Astrocyte (in vitro differentiated cells and primary cell): ENCODE data around the gene CMSS1. TPM values are rescaled to one million over a fixed set of nuclear protein-coding genes. Genes with fewer than 3 reads are reported as not detected.

Source experiments
- DNase-seq: peaks from one replicate; pipeline ENCODE4 v3.0.0-alpha.2; 2010; ENCODE audit warnings: low read depth
- FAIRE-seq: peaks from 2 replicates; lab custom pipeline; 2011; peaks lifted over from hg19 to GRCh38; lab: Jason Lieb, UNC
- H2AFZ ChIP-seq: 2 replicates; pipeline ENCODE4 v1.6.0; 2012; ENCODE audit warnings: low read depth, low read length, inconsistent platforms
- H3K27ac ChIP-seq: 2 replicates; pipeline ENCODE4 v1.5.1; 2011; ENCODE audit warnings: low read depth, low read length, inconsistent platforms
- H3K27me3 ChIP-seq: 2 replicates; pipeline ENCODE4 v1.6.0; 2011; ENCODE audit warnings: low read length, inconsistent platforms; ENCODE audit not compliant: insufficient read depth
- H3K36me3 ChIP-seq: 2 replicates; pipeline ENCODE4 v1.5.1; 2011; ENCODE audit warnings: low read length, inconsistent platforms; ENCODE audit not compliant: insufficient read depth
- H3K4me1 ChIP-seq: 2 replicates; pipeline ENCODE4 v1.5.1; 2011; ENCODE audit warnings: low read length, inconsistent platforms; ENCODE audit not compliant: insufficient read depth
- H3K4me2 ChIP-seq: 2 replicates; pipeline ENCODE4 v1.6.0; 2012; ENCODE audit warnings: low read length, inconsistent platforms
- H3K4me3 ChIP-seq: 2 replicates; pipeline ENCODE4 v1.5.1; 2011; ENCODE audit warnings: low read depth, mild to moderate bottlenecking, low read length, inconsistent platforms; ENCODE audit not compliant: insufficient read depth
- H3K79me2 ChIP-seq: 2 replicates; pipeline ENCODE4 v1.6.0; 2012; ENCODE audit warnings: mild to moderate bottlenecking, low read length, inconsistent platforms; ENCODE audit not compliant: insufficient read depth
- H3K9ac ChIP-seq: 2 replicates; pipeline ENCODE4 v1.6.0; 2012; ENCODE audit warnings: mild to moderate bottlenecking, low read length, inconsistent platforms
- H3K9me3 ChIP-seq: 2 replicates; pipeline ENCODE4 v1.5.1; 2012; ENCODE audit warnings: low read depth, mild to moderate bottlenecking, low read length, inconsistent platforms; ENCODE audit not compliant: insufficient read depth
- H4K20me1 ChIP-seq: 2 replicates; pipeline ENCODE4 v1.6.0; 2012; ENCODE audit warnings: low read length, inconsistent platforms; ENCODE audit not compliant: insufficient read depth
- H3K27ac Mint-ChIP-seq: one replicate; pipeline ENCODE4 v1.8.0; 2021; ENCODE audit warnings: mild to moderate bottlenecking, mixed read lengths; ENCODE audit not compliant: unreplicated experiment
- H3K27me3 Mint-ChIP-seq: one replicate; pipeline ENCODE4 v1.8.0; 2021; ENCODE audit warnings: low read depth, mixed read lengths; ENCODE audit not compliant: unreplicated experiment
- H3K36me3 Mint-ChIP-seq: one replicate; pipeline ENCODE4 v1.8.0; 2021; ENCODE audit warnings: low read depth, mixed read lengths; ENCODE audit not compliant: unreplicated experiment
- H3K4me1 Mint-ChIP-seq: one replicate; pipeline ENCODE4 v1.8.0; 2021; ENCODE audit warnings: low read depth, mixed read lengths; ENCODE audit not compliant: unreplicated experiment
- H3K4me3 Mint-ChIP-seq: one replicate; pipeline ENCODE4 v1.8.0; 2021; ENCODE audit warnings: mild to moderate bottlenecking, moderate library complexity, mixed read lengths; ENCODE audit not compliant: unreplicated experiment
- H3K9me3 Mint-ChIP-seq: one replicate; pipeline ENCODE4 v1.8.0; 2021; ENCODE audit warnings: mild to moderate bottlenecking, mixed read lengths; ENCODE audit not compliant: unreplicated experiment
- EZH2 ChIP-seq: IDR thresholded peaks from 2 replicates; pipeline ENCODE4 v1.6.1; 2012; ENCODE audit warnings: mild to moderate bottlenecking, low read length, inconsistent platforms; ENCODE audit not compliant: insufficient read depth
- total RNA-seq: library from RNA; stranded (reverse); gene quantifications from 2 replicates; pipeline ENCODE4 v1.2.1, GENCODE V29; 2021
- TF ChIP-seq, protein P1 (sequence below): IDR thresholded peaks from 2 replicates; pipeline ENCODE4 v1.5.1; 2011; ENCODE audit warnings: low read depth, mild to moderate bottlenecking, inconsistent platforms, low read length, moderate library complexity; ENCODE audit not compliant: insufficient read depth

The CMSS1 gene
- total RNA-seq, 1 donor from 2014 or later = 12.5 TPM

DNA sequence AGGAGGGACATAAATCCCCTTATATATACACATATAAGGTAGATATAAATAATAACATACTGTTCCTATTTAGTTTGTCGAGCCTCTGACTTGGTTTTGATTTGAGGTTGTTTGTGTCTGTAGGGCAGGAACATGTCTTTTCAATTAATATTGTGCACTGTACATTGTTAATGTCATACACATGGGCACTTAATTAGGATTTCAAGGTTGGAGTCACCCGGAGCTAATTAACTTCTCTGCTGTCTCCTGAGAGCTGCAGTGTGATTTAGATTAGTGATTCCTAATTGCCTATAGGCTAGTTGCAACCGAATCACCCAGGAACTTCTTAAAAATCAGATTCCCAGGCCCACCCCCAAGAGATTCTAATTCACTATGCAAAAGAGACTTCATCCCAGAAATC is 347.1 kb downstream of the CMSS1 start:
- H3K4me3 Mint-ChIP-seq = no peak overlapping the region
- Histone ChIP-seq H3K27ac (no peak overlapping the region), H4K20me1 (no peaks in the 10 kb centered on the region), H3K36me3 (no peaks in the 10 kb centered on the region), H3K9me3 (no peaks in the 10 kb centered on the region), H3K9ac (no peak overlapping the region), H3K4me2 (no peak overlapping the region), H2AFZ (no peak overlapping the region), H3K27me3 (no peaks in the 10 kb centered on the region), H3K4me1 (peaks cover 6% of the 10 kb centered on the region), H3K79me2 (no peaks in the 10 kb centered on the region), H3K4me3 (no peak overlapping the region)
- H3K36me3 Mint-ChIP-seq = no peaks in the 10 kb centered on the region
- no peak overlapping the region for H3K27ac Mint-ChIP-seq
- H3K4me1 Mint-ChIP-seq = peaks cover 5% of the 10 kb centered on the region
- TF ChIP-seq EZH2 = no peak
- TF ChIP-seq, protein P1, sequence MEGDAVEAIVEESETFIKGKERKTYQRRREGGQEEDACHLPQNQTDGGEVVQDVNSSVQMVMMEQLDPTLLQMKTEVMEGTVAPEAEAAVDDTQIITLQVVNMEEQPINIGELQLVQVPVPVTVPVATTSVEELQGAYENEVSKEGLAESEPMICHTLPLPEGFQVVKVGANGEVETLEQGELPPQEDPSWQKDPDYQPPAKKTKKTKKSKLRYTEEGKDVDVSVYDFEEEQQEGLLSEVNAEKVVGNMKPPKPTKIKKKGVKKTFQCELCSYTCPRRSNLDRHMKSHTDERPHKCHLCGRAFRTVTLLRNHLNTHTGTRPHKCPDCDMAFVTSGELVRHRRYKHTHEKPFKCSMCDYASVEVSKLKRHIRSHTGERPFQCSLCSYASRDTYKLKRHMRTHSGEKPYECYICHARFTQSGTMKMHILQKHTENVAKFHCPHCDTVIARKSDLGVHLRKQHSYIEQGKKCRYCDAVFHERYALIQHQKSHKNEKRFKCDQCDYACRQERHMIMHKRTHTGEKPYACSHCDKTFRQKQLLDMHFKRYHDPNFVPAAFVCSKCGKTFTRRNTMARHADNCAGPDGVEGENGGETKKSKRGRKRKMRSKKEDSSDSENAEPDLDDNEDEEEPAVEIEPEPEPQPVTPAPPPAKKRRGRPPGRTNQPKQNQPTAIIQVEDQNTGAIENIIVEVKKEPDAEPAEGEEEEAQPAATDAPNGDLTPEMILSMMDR = no peak
- FAIRE-seq (no peak), DNase-seq (no peak)
- H3K9me3 Mint-ChIP-seq = no peaks in the 10 kb centered on the region
- H3K27me3 Mint-ChIP-seq = no peaks in the 10 kb centered on the region

DNA sequence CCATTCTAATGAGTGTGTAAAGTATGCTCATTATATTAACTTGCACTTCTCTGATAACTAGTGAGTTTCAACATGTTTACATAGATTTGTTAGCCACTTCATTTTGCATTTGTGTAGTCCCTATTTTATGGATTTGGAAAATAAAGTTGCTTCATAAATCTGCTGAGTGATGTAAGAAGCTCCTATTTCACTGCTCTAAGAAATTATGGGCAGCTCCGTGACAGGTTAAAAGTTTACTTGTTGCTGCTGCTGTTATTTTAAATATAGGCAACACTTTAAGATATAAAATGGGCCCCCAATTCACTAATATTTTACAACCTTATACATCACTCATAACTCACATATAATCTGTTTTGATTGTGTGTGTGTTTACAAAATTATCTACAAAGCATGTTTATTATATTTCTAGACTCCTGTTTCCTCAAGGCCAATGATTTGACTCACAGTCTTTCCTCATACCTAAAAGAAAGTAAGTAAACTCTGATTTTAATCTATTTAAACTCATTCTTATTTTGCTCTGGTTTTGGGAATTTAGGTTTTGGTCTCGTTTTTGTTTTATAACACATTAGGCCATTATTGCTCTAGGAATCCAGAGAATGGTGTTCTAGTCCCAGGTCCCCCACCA is 348.4 kb downstream of the CMSS1 start:
- no peak overlapping the region for H3K9ac ChIP-seq
- no peaks in the 10 kb centered on the region for H3K9me3 Mint-ChIP-seq

More for the DNA sequence above, 348.4 kb downstream of the CMSS1 start:
- Histone ChIP-seq H3K36me3 (no peaks in the 10 kb centered on the region), H2AFZ (no peak overlapping the region), H3K4me3 (no peak overlapping the region), H3K27me3 (no peaks in the 10 kb centered on the region), H3K27ac (no peak overlapping the region), H3K4me2 (no peak overlapping the region), H3K79me2 (no peaks in the 10 kb centered on the region), H3K4me1 (no peaks in the 10 kb centered on the region), H3K9me3 (no peaks in the 10 kb centered on the region), H4K20me1 (no peaks in the 10 kb centered on the region)
- Mint-ChIP-seq H3K27ac (no peak overlapping the region), H3K36me3 (no peaks in the 10 kb centered on the region), H3K4me3 (no peak overlapping the region), H3K27me3 (no peaks in the 10 kb centered on the region), H3K4me1 (no peaks in the 10 kb centered on the region)
- TF ChIP-seq, protein P1 = no peak
- TF ChIP-seq EZH2 = no peak
- FAIRE-seq = no peak
- no peak for DNase-seq
